Myometrial cell (primary cell): ENCODE data around the gene TXNL4A. TPM values are rescaled to one million over a fixed set of nuclear protein-coding genes. Genes with fewer than 3 reads are reported as not detected.

Experiments used
- total RNA-seq: library from RNA; depleted of rRNA; stranded (reverse); fragments of >200 nt; gene quantifications from 2 replicates; pipeline ENCODE4 v1.2.3, GENCODE V29; 2015

The TXNL4A gene
- 59.7 and 75.0 TPM in 2 replicates for total RNA-seq

GRCh38 chr18:79988451-79989194 lies at the start of gene TXNL4A:
TSS of gene TXNL4A (minus strand) at chr18:79988563. CDS start at chr18:79988392, 171 bp downstream.

GRCh38 chr18:80034068-80034851 lies 45.9 kb upstream of the TXNL4A start, which contains the start of gene RBFA:
TSS of gene RBFA (plus strand) at chr18:80034434. CDS start at chr18:80034496, 62 bp downstream.

GRCh38 chr18:79964330-79965118 lies 23.8 kb downstream of the TXNL4A start, which contains the start of gene HSBP1L1:
TSS of gene HSBP1L1 (plus strand) at chr18:79964643. CDS start at chr18:79964736, 93 bp downstream.

GRCh38 chr18:79951545-79952455 lies 36.6 kb downstream of the TXNL4A start, which contains the start of gene SLC66A2:
TSS of gene SLC66A2 (minus strand) at chr18:79951653. CDS start at chr18:79950926, 727 bp downstream.

Other genes starting within 250 kb of the TXNL4A start
- 1.2 and 3.0 TPM in 2 replicates for gene KCNG2, start 190.6 kb downstream of the TXNL4A start, total RNA-seq
- gene SLC66A2, start 36.9 kb downstream of the TXNL4A start, total RNA-seq: 24.8 and 34.3 TPM in 2 replicates
- 11.2 and 19.3 TPM in 2 replicates for gene HSBP1L1, start 23.9 kb downstream of the TXNL4A start, total RNA-seq
- gene RBFA, start 45.9 kb upstream of the TXNL4A start, total RNA-seq: 39.2 and 44.3 TPM in 2 replicates
- gene ADNP2, start 120.7 kb upstream of the TXNL4A start, total RNA-seq: 11.5 and 16.7 TPM in 2 replicates